HCT116 (cell line): Measurements from ENCODE around the gene USP8. TPM values are rescaled to one million over a fixed set of nuclear protein-coding genes. Genes with fewer than 3 reads are reported as not detected.

Experiments
- ATAC-seq: fragments of 200-7000 bp; cut with Tn5 transposase; 2 replicates; pipeline ENCODE4 v1.9.1; 2020; ENCODE audit warnings: mild to moderate bottlenecking, moderate library complexity
- BruUV-seq: library from RNA; stranded (reverse); fragments of 400-500 nt; replicated peaks from 2 replicates; lab custom pipeline; 2021; lab: Mats Ljungman, UMichigan
- CTCF ChIA-PET: fragments of 300-600 bp; sonication (Branson Sonifier 250); formaldehyde crosslinking; loops from one replicate; lab custom pipeline; 2021; ENCODE audit warnings: antibody characterized with exemption; lab: Charles Lee
- POLR2A ChIA-PET: fragments of 300-600, 350-600 bp; sonication (Branson Sonifier 250); formaldehyde crosslinking; loops from one replicate; lab custom pipeline; 2021; ENCODE audit warnings: antibody characterized with exemption; lab: Charles Lee
- RAD21 ChIA-PET, 2 experiments: fragments of 300-600 bp; sonication (Branson Sonifier 250); formaldehyde crosslinking; loops; one replicate each; lab custom pipeline; 2023; ENCODE audit warnings: low total read pairs in 2 of 2; ENCODE audit not compliant: uncharacterized antibody in 2 of 2, unreplicated experiment in 2 of 2, low non-redundant PET in 1 of 2; lab: Charles Lee
- DNase-seq: peaks from one replicate; pipeline ENCODE4 v3.0.0-alpha.2; 2010; ENCODE audit warnings: low read depth, low spot score
- H2AFZ ChIP-seq: fragments of 200-600 bp; shearing (Covaris generic), sonication (generic); 2 replicates; pipeline ENCODE4 v1.6.1; 2017; ENCODE audit warnings: low read depth, mixed run types, mixed read lengths, antibody characterized with exemption, low read length; ENCODE audit not compliant: poor library complexity, severe bottlenecking
- H3K27ac ChIP-seq: 2 replicates; pipeline ENCODE4 v1.5.1; 2012; ENCODE audit warnings: low read depth, low read length
- H3K27me3 ChIP-seq: fragments of 200-600 bp; sonication (generic); 2 replicates; pipeline ENCODE4 v1.6.1; 2016; ENCODE audit warnings: mixed run types, low read length, mixed read lengths; ENCODE audit not compliant: insufficient read depth
- H3K36me3 ChIP-seq, 2 experiments: fragments of 200-500 bp in 1 of 2; fragments of 200-600 bp in 1 of 2; sonication (Bioruptor generic) in 1 of 2; sonication (generic) in 1 of 2; 2 replicates each; pipeline versions ENCODE4 v1.5.1 to v1.6.1; 2014 to 2016; ENCODE audit warnings: low read length in 2 of 2, inconsistent platforms in 1 of 2, mixed read lengths in 1 of 2, mixed run types in 1 of 2; ENCODE audit not compliant: insufficient read depth in 2 of 2, control insufficient read depth in 1 of 2
- H3K4me1 ChIP-seq, 2 experiments: fragments of 200-600 bp in 1 of 2; sonication (generic) in 1 of 2; 2 replicates each; pipeline versions ENCODE4 v1.5.1 to v1.6.1; 2012 to 2017; ENCODE audit warnings: low read length in 2 of 2, inconsistent platforms in 1 of 2, mild to moderate bottlenecking in 1 of 2, mixed read lengths in 1 of 2, mixed run types in 1 of 2, moderate library complexity in 1 of 2; ENCODE audit not compliant: insufficient read depth in 2 of 2, control insufficient read depth in 1 of 2
- H3K4me2 ChIP-seq: fragments of 200-600 bp; sonication (generic); 2 replicates; pipeline ENCODE4 v1.6.1; 2017; ENCODE audit warnings: mixed run types, low read length, mixed read lengths
- H3K4me3 ChIP-seq, 2 experiments: fragments of 200-600 bp in 1 of 2; sonication (generic) in 1 of 2; replicated peaks in 1 of 2; 2 replicates each; pipeline ENCODE4 v1.5.1; 2011 to 2016; ENCODE audit warnings: low read length in 2 of 2, control low read depth in 1 of 2, low read depth in 1 of 2, mild to moderate bottlenecking in 1 of 2, mixed read lengths in 1 of 2, mixed run types in 1 of 2
- H3K79me2 ChIP-seq: fragments of 200-600 bp; sonication (generic); 2 replicates; pipeline ENCODE4 v1.6.1; 2017; ENCODE audit warnings: mild to moderate bottlenecking, mixed run types, low read length, moderate library complexity, mixed read lengths; ENCODE audit not compliant: insufficient read depth
- H3K9ac ChIP-seq: fragments of 200-600 bp; sonication (generic); 2 replicates; pipeline ENCODE4 v1.6.1; 2016; ENCODE audit warnings: low read length, mixed read lengths
- H3K9me2 ChIP-seq: fragments of 200-600 bp; sonication (generic), shearing (Covaris generic); 2 replicates; pipeline ENCODE4 v1.6.1; 2017; ENCODE audit warnings: mixed run types, mild to moderate bottlenecking, moderate library complexity; ENCODE audit not compliant: insufficient read depth
- H3K9me3 ChIP-seq, 2 experiments: fragments of 200-500 bp in 1 of 2; fragments of 200-600 bp in 1 of 2; sonication (Bioruptor generic) in 1 of 2; sonication (generic) in 1 of 2; 2 replicates each; pipeline ENCODE4 v1.6.1; 2014 to 2017; ENCODE audit warnings: low read length in 2 of 2, mixed read lengths in 2 of 2, inconsistent platforms in 1 of 2, low read depth in 1 of 2, mild to moderate bottlenecking in 1 of 2, mixed run types in 1 of 2, moderate library complexity in 1 of 2; ENCODE audit not compliant: control insufficient read depth in 1 of 2, insufficient read depth in 1 of 2
- H4K20me1 ChIP-seq: fragments of 200-600 bp; sonication (generic), shearing (Covaris generic); 2 replicates; pipeline ENCODE4 v1.6.1; 2017; ENCODE audit warnings: mixed run types, mild to moderate bottlenecking, moderate library complexity; ENCODE audit not compliant: insufficient read depth
- CEBPB ChIP-seq: IDR thresholded peaks from 2 replicates; pipeline ENCODE4 v1.6.1; 2012; ENCODE audit warnings: low read depth
- FOSL1 ChIP-seq: IDR thresholded peaks from 2 replicates; pipeline ENCODE4 v1.6.1; 2012; ENCODE audit warnings: low read depth
- JUND ChIP-seq: IDR thresholded peaks from 2 replicates; pipeline ENCODE4 v1.6.1; 2012
- RAD21 ChIP-seq: IDR thresholded peaks from 2 replicates; pipeline ENCODE4 v1.6.1; 2012; ENCODE audit warnings: low read depth, mild to moderate bottlenecking
- REST ChIP-seq: IDR thresholded peaks from 2 replicates; pipeline ENCODE4 v1.6.1; 2012; ENCODE audit warnings: low read depth
- SIN3A ChIP-seq: IDR thresholded peaks from 2 replicates; pipeline ENCODE4 v1.6.1; 2012; ENCODE audit warnings: low read depth
- SRF ChIP-seq: IDR thresholded peaks from 2 replicates; pipeline ENCODE4 v1.6.1; 2012; ENCODE audit warnings: low read depth
- ZNF274 ChIP-seq: fragments of 200-500 bp; sonication (Bioruptor generic); IDR thresholded peaks from 2 replicates; pipeline ENCODE4 v1.6.1; 2014; ENCODE audit warnings: mild to moderate bottlenecking, low read depth, low read length, inconsistent platforms
- intact Hi-C: fragments of 100-400 bp; cut with micrococcal nuclease; formaldehyde crosslinking; loops from 2 replicates; pipeline ENCODE4 v1.10.0; 2022
- total RNA-seq: library from RNA; stranded (reverse); gene quantifications from one replicate; pipeline ENCODE4 v1.2.1, GENCODE V29; 2021; ENCODE audit not compliant: unreplicated experiment
- TF ChIP-seq, protein P1 (sequence below): IDR thresholded peaks from 2 replicates; pipeline ENCODE4 v1.6.1; 2012

The USP8 gene
- total RNA-seq, 1 experiment from 2014 or later, result 67.9 TPM

DNA sequence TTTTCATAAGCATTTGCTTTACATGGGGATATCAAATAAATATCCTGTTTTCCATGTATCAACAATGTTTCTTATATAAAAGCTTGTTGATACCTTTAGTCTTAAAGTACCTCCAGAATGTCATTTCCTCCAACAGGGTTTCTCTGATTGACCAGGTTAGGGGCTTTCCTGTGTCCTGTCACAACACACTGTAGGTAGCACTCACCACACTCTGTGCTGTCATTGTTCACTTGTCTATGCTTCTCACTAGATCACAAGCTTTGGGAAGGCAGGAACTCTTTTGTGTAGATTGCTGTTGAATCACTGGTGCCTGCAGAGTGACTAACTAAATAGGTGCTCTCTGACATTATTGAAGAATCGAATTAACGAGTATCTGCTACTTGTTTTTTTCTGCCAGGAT is 72.5 kb downstream of the USP8 start:
- BruUV-seq, result no TSS peak
- H3K27ac ChIP-seq, result no peak overlapping the region
- intact Hi-C loops, result no loop called here
- POLR2A ChIA-PET, result no interaction called here
- no peaks in the 10 kb centered on the region for H3K9me3 ChIP-seq
- no peaks in the 10 kb centered on the region for H3K79me2 ChIP-seq
- no peak overlapping the region for H3K4me2 ChIP-seq
- no peaks in the 10 kb centered on the region for H3K27me3 ChIP-seq
- TF ChIP-seq ZNF274 (no peak), FOSL1 (no peak), RAD21 (no peak), SRF (no peak), REST (no peak), JUND (no peak), CEBPB (no peak), SIN3A (no peak)
- TF ChIP-seq, protein P1, sequence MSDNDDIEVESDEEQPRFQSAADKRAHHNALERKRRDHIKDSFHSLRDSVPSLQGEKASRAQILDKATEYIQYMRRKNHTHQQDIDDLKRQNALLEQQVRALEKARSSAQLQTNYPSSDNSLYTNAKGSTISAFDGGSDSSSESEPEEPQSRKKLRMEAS, result no peak
- H3K9me2 ChIP-seq, result no peaks in the 10 kb centered on the region
- H2AFZ ChIP-seq, result no peak overlapping the region
- ATAC-seq (no peak), DNase-seq (no peak)
- H4K20me1 ChIP-seq, result no peaks in the 10 kb centered on the region
- peaks cover 47 to 59% of the 10 kb centered on the region in 2 experiments for H3K36me3 ChIP-seq
- RAD21 ChIA-PET, result no interaction called here
- H3K4me1 ChIP-seq, result no peaks in the 10 kb centered on the region
- H3K9ac ChIP-seq, result no peak overlapping the region
- no peak overlapping the region for H3K4me3 ChIP-seq
- CTCF ChIA-PET, result no interaction called here
